K562 (cell line): ENCODE data around the gene MLX. TPM values are rescaled to one million over a fixed set of nuclear protein-coding genes. Genes with fewer than 3 reads are reported as not detected.

Experiments used
- ATAC-seq: fragments of 200-7000 bp; cut with Tn5 transposase; 3 replicates; pipeline ENCODE4 v1.9.1; 2020; ENCODE audit warnings: moderate library complexity
- BruUV-seq: library from RNA; stranded (reverse); fragments of 400-500 nt; replicated peaks from 2 replicates; lab custom pipeline; 2021; lab: Mats Ljungman, UMichigan
- CTCF ChIA-PET: fragments of 300-600 bp; formaldehyde crosslinking; extraction: SDS; loops from one replicate; lab custom pipeline; 2021; ENCODE audit warnings: low intra/inter-chr PET ratio; lab: Yijun Ruan, JAX
- POLR2A ChIA-PET: fragments of 300-600, 350-650 bp; sonication (Branson Sonifier 250); formaldehyde crosslinking; extraction: SDS; loops from one replicate; lab custom pipeline; 2021; ENCODE audit warnings: antibody characterized with exemption, inconsistent platforms; lab: Yijun Ruan, JAX
- DNase-seq, 4 experiments: peaks; one replicate each; pipeline versions ENCODE4 v3.0.0 to v3.0.0-alpha.2; 2011 to 2018; ENCODE audit warnings: low spot score in 3 of 4, mixed read lengths in 3 of 4; ENCODE audit errors: extremely low read depth in 1 of 4
- FAIRE-seq: peaks from 2 replicates; lab custom pipeline; 2011; peaks lifted over from hg19 to GRCh38; lab: Jason Lieb, UNC
- H2AFZ ChIP-seq: 2 replicates; pipeline ENCODE4 v1.6.0; 2011; ENCODE audit warnings: low read depth, low read length, control low read depth, inconsistent platforms
- H3K27ac ChIP-seq: fragments of 200-600 bp; 3 replicates; pipeline ENCODE4 v1.8.0; 2011; ENCODE audit warnings: low read depth, mild to moderate bottlenecking, control low read depth, inconsistent platforms, low read length, moderate library complexity, mixed read lengths; ENCODE audit errors: extremely low read depth
- H3K27me3 ChIP-seq, 2 experiments: fragments of 300-600 bp in 1 of 2; 2 replicates in 1 of 2; 3 replicates in 1 of 2; pipeline versions ENCODE4 v1.6.0 to v1.8.0; 2011; ENCODE audit warnings: inconsistent platforms in 2 of 2, low read length in 2 of 2, mild to moderate bottlenecking in 1 of 2, mixed read lengths in 1 of 2, moderate library complexity in 1 of 2; ENCODE audit not compliant: control insufficient read depth in 2 of 2, insufficient read depth in 2 of 2
- H3K36me3 ChIP-seq: fragments of 300-600 bp; 3 replicates; pipeline ENCODE4 v1.8.0; 2011; ENCODE audit warnings: mild to moderate bottlenecking, low read length, inconsistent platforms; ENCODE audit not compliant: control insufficient read depth, insufficient read depth
- H3K4me1 ChIP-seq, 2 experiments: fragments of 200-600 bp in 1 of 2; replicated peaks in 1 of 2; 2 replicates in 1 of 2; 3 replicates in 1 of 2; pipeline versions ENCODE4 v1.5.1 to v1.8.0; 2011; ENCODE audit warnings: inconsistent platforms in 2 of 2, low read length in 2 of 2, mild to moderate bottlenecking in 1 of 2, mixed read lengths in 1 of 2, moderate library complexity in 1 of 2; ENCODE audit not compliant: control insufficient read depth in 2 of 2, insufficient read depth in 2 of 2
- H3K4me2 ChIP-seq: 2 replicates; pipeline ENCODE4 v1.6.1; 2011; ENCODE audit warnings: low read length, control low read depth, inconsistent platforms, mixed read lengths; ENCODE audit not compliant: insufficient read depth
- H3K4me3 ChIP-seq: fragments of 200-600 bp; sonication (generic), shearing (Covaris generic); 2 replicates; pipeline ENCODE4 v1.5.1; 2016; ENCODE audit warnings: control low read depth, inconsistent platforms
- H3K79me2 ChIP-seq: fragments of 200-600 bp; 3 replicates; pipeline ENCODE4 v1.8.0; 2011; ENCODE audit warnings: low read length, inconsistent platforms; ENCODE audit not compliant: control insufficient read depth, insufficient read depth
- H3K9ac ChIP-seq, 2 experiments: 2 replicates each; pipeline versions ENCODE4 v1.6.0 to v1.6.1; 2011; ENCODE audit warnings: low read depth in 2 of 2, low read length in 2 of 2, control low read depth in 1 of 2, inconsistent platforms in 1 of 2, mild to moderate bottlenecking in 1 of 2, mixed read lengths in 1 of 2; ENCODE audit not compliant: insufficient read depth in 1 of 2
- H3K9me1 ChIP-seq: one replicate; pipeline ENCODE4 v1.6.0; 2011; ENCODE audit warnings: inconsistent platforms, mild to moderate bottlenecking, low read length, moderate library complexity; ENCODE audit not compliant: control insufficient read depth, insufficient read depth
- H3K9me3 ChIP-seq: replicated peaks from 2 replicates; pipeline ENCODE4 v1.5.1; 2011; ENCODE audit warnings: low read depth, low read length, inconsistent platforms; ENCODE audit not compliant: control insufficient read depth, insufficient read depth
- H4K20me1 ChIP-seq: replicated peaks from 2 replicates; pipeline ENCODE4 v1.6.1; 2011; ENCODE audit warnings: low read length, inconsistent platforms, mixed read lengths; ENCODE audit not compliant: control insufficient read depth, insufficient read depth
- ADNP ChIP-seq: fragments of 200-800 bp; sonication (Bioruptor generic); IDR thresholded peaks from 2 replicates; pipeline ENCODE4 v1.6.1; 2016; ENCODE audit warnings: missing genetic modification characterization, missing compliant biosample characterization
- ATF7 ChIP-seq: fragments of 450-650 bp; IDR thresholded peaks from 2 replicates; pipeline ENCODE4 v1.7.1; 2014; ENCODE audit warnings: mild to moderate bottlenecking, moderate library complexity
- CREM ChIP-seq: IDR thresholded peaks from 2 replicates; pipeline ENCODE4 v1.6.1; 2014; ENCODE audit warnings: antibody characterized with exemption, low read depth
- CTCF ChIP-seq, 3 experiments: IDR thresholded peaks in 2 of 3; conservative IDR thresholded peaks in 1 of 3; 2 replicates each; pipeline ENCODE4 v1.5.1; 2011 to 2012; ENCODE audit warnings: low read length in 3 of 3, mild to moderate bottlenecking in 3 of 3, control low read depth in 2 of 3, improper control_type of control experiment in 1 of 3, inconsistent platforms in 1 of 3, low read depth in 1 of 3, mixed read lengths in 1 of 3, moderate library complexity in 1 of 3; ENCODE audit not compliant: insufficient read depth in 2 of 3
- GATAD2A ChIP-seq: fragments of 450-650 bp; IDR thresholded peaks from 2 replicates; pipeline ENCODE4 v1.6.1; 2017
- HES1 ChIP-seq: fragments of 450-650 bp; IDR thresholded peaks from 2 replicates; pipeline ENCODE4 v1.6.1; 2016; ENCODE audit warnings: low read depth, mild to moderate bottlenecking, moderate library complexity
- HMBOX1 ChIP-seq: sonication (generic); IDR thresholded peaks from 2 replicates; pipeline ENCODE4 v1.6.1; 2016
- JUND ChIP-seq, 2 experiments: IDR thresholded peaks; 2 replicates in 1 of 2; 3 replicates in 1 of 2; pipeline ENCODE4 v1.6.1; 2011; ENCODE audit warnings: borderline replicate concordance in 2 of 2, low read depth in 2 of 2, low read length in 2 of 2, improper control_type of control experiment in 1 of 2, missing biosample characterization in 1 of 2, missing genetic modification characterization in 1 of 2, missing genetic modification reagents in 1 of 2
- MED1 ChIP-seq: sonication (generic); formaldehyde crosslinking; IDR thresholded peaks from 2 replicates; pipeline ENCODE4 v1.8.1; 2023; ENCODE audit warnings: missing genetic modification reagents, borderline replicate concordance
- MTA3 ChIP-seq: fragments of 450-650 bp; formaldehyde crosslinking; IDR thresholded peaks from 2 replicates; pipeline ENCODE4 v1.6.1; 2017; ENCODE audit warnings: mild to moderate bottlenecking, borderline replicate concordance
- NR2C2 ChIP-seq, 2 experiments: fragments of 200-800 bp in 1 of 2; sonication (Bioruptor generic) in 1 of 2; sonication (generic) in 1 of 2; formaldehyde crosslinking in 1 of 2; IDR thresholded peaks; 2 replicates each; pipeline versions ENCODE4 v1.6.1 to v1.8.0; 2016 to 2022; ENCODE audit warnings: mild to moderate bottlenecking in 1 of 2, missing compliant biosample characterization in 1 of 2, missing genetic modification characterization in 1 of 2, missing genetic modification reagents in 1 of 2
- SOX6 ChIP-seq: fragments of 450-650 bp; IDR thresholded peaks from 2 replicates; pipeline ENCODE4 v1.6.1; 2014; ENCODE audit warnings: mild to moderate bottlenecking
- ZBED1 ChIP-seq: IDR thresholded peaks from 2 replicates; pipeline ENCODE4 v1.6.1; 2014
- ZFX ChIP-seq: sonication (generic); formaldehyde crosslinking; IDR thresholded peaks from 2 replicates; pipeline ENCODE4 v1.8.0; 2022; ENCODE audit warnings: mild to moderate bottlenecking, missing genetic modification reagents, moderate library complexity
- ZNF395 ChIP-seq: fragments of 200-800 bp; sonication (Bioruptor generic); IDR thresholded peaks from 2 replicates; pipeline ENCODE4 v1.6.1; 2017; ENCODE audit warnings: missing genetic modification characterization, missing compliant biosample characterization
- WGBS: fragments of 100-300 bp; shearing (Covaris generic); methylation state at CpG from one replicate; pipeline ENCODE4 v1.1.6; 2016; ENCODE audit warnings: low coverage, mixed read lengths; ENCODE audit not compliant: insufficient coverage; ENCODE audit errors: missing lambda C conversion rate; 5-methylcytosine and 5-hydroxymethylcytosine counted together
- in situ Hi-C: fragments of 300-500 bp; cut with MboI; formaldehyde crosslinking; loops from 4 replicates; pipeline ENCODE4 v1.15.0; 2018; ENCODE audit warnings: inconsistent platforms, mixed read lengths
- intact Hi-C: fragments of 100-400 bp; cut with micrococcal nuclease; formaldehyde crosslinking; loops from 2 replicates; pipeline ENCODE4 v1.14.2; 2022
- polyA plus RNA-seq, 8 experiments: library from polyadenylated mRNA; depleted of rRNA in 4 of 8; stranded (reverse) in 5 of 8; unstranded in 3 of 8; fragments of >200 nt; fragmentation: Nextera tagmentation in 2 of 8; fragmentation: Illumina TruSeq in 1 of 8; extraction: Ambion mirVana in 2 of 8; extraction: Trizol in 1 of 8; gene quantifications; 2 replicates each; pipeline versions ENCODE4 v1.2.1 to v1.2.3, GENCODE V29; 2011 to 2014; ENCODE audit warnings: inconsistent platforms in 1 of 8, missing spikeins in 1 of 8
- total RNA-seq, 7 experiments: library from RNA; depleted of rRNA in 6 of 7; stranded (reverse); fragments of >200 nt in 6 of 7; fragmentation: Illumina TruSeq in 2 of 7; extraction: Trizol in 2 of 7; gene quantifications; 2 replicates each; pipeline versions ENCODE4 v1.2.1 to v1.2.3, GENCODE V29; 2011 to 2021; ENCODE audit warnings: low replicate concordance in 1 of 7

The MLX gene
- total and polyA plus RNA-seq, 9 of the 15 experiments (the other 6 are each of a cell fraction or from before 2014, with no cell fraction given): 42.9 to 100 (median 58.9) TPM

- no peaks in the 10 kb centered on the region for H3K27me3 ChIP-seq
- peaks cover 24% of the 10 kb centered on the region; the same call in 2 of the 3 replicates for H3K36me3 ChIP-seq
- H3K9ac ChIP-seq: peak overlapping the region; percentile 24 to 28; a peak in 1 of 4 replicates
- H3K9me1 ChIP-seq: no peaks in the 10 kb centered on the region
- CTCF ChIA-PET: interaction anchor here (0.6 kb wide), 1 partner anchor 155 kb away, joined by 3 read pairs; no protein-coding TSS in a partner anchor
- POLR2A ChIA-PET: interaction anchor here (0.6 to 3.5 kb wide), 10 partner anchors 9 to 250 kb away, joined by 3 to 31 read pairs (median 3); partner anchors contain the start of genes RETREG3 and TUBG1
- peak overlapping the region; percentile 56 for H2AFZ ChIP-seq
- DNase-seq (peak; percentile 65 to 82 (median 70)), ATAC-seq (peak; percentile 92), FAIRE-seq (peak; percentile 86)
- intact Hi-C loops: loop anchor here (2.0 kb wide), 1 partner anchor 60 kb away; no protein-coding TSS in a partner anchor
- WGBS: 53% methylated on average over 9 of the region's 9 CpGs
- H3K9me3 ChIP-seq: no peaks in the 10 kb centered on the region
- H3K4me3 ChIP-seq: no peak overlapping the region
- H3K79me2 ChIP-seq: no peaks in the 10 kb centered on the region
- no peak overlapping the region; the same call in 2 of the 3 replicates for H3K27ac ChIP-seq
- no peaks in the 10 kb centered on the region for H4K20me1 ChIP-seq
- BruUV-seq: no TSS peak
- peak overlapping the region; percentile 32; the same call in 1 of the 2 replicates for H3K4me2 ChIP-seq
- in situ Hi-C loops: no loop called here
- peaks cover 21 to 31% of the 10 kb centered on the region in 2 experiments; a peak in 4 of 5 replicates for H3K4me1 ChIP-seq
- TF ChIP-seq ZFX (CRISPR knock-in tag) (0 out of 2 replicates have a peak, but pooled peaks have one; percentile 22), NR2C2 (CRISPR knock-in tag; IDR thresholded peaks at IDR 0.05) (no peak), NR2C2 (tag; IDR thresholded peaks at IDR 0.05) (no peak), ATF7 (peak; percentile 31; the same call in 1 of the 2 replicates), ZNF395 (CRISPR knock-in tag) (peak; percentile 73; the same call in 1 of the 2 replicates), HES1 (no peak), JUND (IDR thresholded peaks at IDR 0.05; ENCODE audit: borderline replicate concordance, low read depth, low read length) (peak; percentile 32; the same call in 1 of the 2 replicates), JUND (tag; IDR thresholded peaks at IDR 0.05; ENCODE audit: borderline replicate concordance, low read depth, low read length) (peak; percentile 31; the same call in 1 of the 3 replicates), MED1 (CRISPR knock-in tag) (no peak), ADNP (no peak), GATAD2A (peak; percentile 68), SOX6 (0 out of 2 replicates have a peak, but pooled peaks have one; percentile 43), MTA3 (0 out of 2 replicates have a peak, but pooled peaks have one; percentile 26), CREM (0 out of 2 replicates have a peak, but pooled peaks have one; percentile 7), ZBED1 (no peak), CTCF (IDR thresholded peaks at IDR 0.05 in 2 of 3, conservative IDR thresholded peaks at IDR 0.05 in 1 of 3; ENCODE audit: insufficient read depth in 2 of 3, low read depth in 1 of 3, low read length in 3 of 3) (peak; percentile 65 to 93 (median 87)), HMBOX1 (peak; percentile 57; the same call in 1 of the 2 replicates)
These were observed 51.7 kb downstream of the MLX start for GRCh38 chr17:42618442-42619150.
